GM12864 (cell line): ENCODE data around the gene THRB.

Source experiments
- DNase-seq: peaks from one replicate; pipeline ENCODE4 v3.0.0-alpha.2; 2011; ENCODE audit warnings: low read depth
- H3K4me3 ChIP-seq: 2 replicates; pipeline ENCODE4 v1.5.1; 2011; ENCODE audit warnings: mild to moderate bottlenecking, low read depth, low read length, control low read depth
- TF ChIP-seq, protein P1 (sequence below): IDR thresholded peaks from 2 replicates; pipeline ENCODE4 v1.5.1; 2011; ENCODE audit warnings: low read depth, mild to moderate bottlenecking, moderate library complexity, low read length, control low read depth, inconsistent platforms; ENCODE audit errors: missing control alignments

THRB gene

DNA sequence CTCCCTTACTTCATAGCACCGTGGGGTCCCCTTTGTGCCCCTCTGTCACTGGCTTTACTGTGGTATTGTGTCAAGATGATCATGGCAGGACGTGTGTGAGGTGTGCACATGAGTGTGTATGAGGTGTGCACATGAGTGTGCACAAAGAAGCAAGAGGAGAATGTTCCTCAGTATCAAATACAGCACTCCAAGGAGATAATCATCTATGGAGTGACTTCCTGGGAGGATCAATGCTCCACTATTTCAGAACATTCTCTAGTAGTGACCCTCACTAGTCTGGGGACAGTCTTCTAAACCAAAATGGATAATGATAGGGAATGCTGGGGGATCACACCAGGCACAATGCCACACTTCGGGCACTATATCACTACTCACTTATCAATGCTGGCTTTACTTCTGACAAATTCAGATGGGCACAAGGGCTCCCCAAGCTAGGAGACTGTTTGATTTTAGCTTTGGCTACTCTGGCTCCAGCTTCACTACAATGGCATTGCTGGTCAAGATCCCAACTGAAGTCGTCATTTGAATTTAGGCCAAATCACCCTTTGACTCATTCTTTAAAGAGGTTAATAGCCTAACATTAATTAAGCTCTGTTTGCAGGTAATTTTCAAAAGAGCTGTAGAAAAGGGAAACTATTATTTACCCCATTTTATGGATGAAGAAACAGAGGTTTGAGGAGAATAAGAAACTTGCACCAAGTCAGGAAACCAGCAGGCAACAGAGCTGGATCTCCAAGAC is 124.1 kb downstream of the THRB start:
- no peak for DNase-seq
- H3K4me3 ChIP-seq: no peak overlapping the region
- TF ChIP-seq, protein P1, sequence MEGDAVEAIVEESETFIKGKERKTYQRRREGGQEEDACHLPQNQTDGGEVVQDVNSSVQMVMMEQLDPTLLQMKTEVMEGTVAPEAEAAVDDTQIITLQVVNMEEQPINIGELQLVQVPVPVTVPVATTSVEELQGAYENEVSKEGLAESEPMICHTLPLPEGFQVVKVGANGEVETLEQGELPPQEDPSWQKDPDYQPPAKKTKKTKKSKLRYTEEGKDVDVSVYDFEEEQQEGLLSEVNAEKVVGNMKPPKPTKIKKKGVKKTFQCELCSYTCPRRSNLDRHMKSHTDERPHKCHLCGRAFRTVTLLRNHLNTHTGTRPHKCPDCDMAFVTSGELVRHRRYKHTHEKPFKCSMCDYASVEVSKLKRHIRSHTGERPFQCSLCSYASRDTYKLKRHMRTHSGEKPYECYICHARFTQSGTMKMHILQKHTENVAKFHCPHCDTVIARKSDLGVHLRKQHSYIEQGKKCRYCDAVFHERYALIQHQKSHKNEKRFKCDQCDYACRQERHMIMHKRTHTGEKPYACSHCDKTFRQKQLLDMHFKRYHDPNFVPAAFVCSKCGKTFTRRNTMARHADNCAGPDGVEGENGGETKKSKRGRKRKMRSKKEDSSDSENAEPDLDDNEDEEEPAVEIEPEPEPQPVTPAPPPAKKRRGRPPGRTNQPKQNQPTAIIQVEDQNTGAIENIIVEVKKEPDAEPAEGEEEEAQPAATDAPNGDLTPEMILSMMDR: no peak

DNA sequence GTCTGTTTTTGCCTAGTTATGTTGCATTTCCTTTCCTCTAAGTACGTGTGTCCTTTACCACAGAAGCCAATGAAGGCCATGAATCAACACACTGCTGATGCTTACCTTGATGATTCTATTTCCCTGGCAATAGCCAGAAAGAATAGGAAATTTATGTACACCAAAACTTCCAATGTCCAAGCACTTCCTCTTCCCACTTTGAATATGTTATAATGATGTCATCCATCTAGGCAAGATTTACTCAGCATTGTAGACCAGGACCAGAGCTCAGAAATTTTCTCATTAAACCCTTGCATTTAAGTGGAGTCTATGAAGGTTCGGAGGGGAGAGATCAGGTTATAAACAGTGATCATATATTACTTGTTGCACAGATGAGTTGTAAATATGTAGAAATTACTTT is 126.0 kb downstream of the THRB start:
- TF ChIP-seq, protein P1: no peak
- H3K4me3 ChIP-seq: no peak overlapping the region
- no peak for DNase-seq

DNA sequence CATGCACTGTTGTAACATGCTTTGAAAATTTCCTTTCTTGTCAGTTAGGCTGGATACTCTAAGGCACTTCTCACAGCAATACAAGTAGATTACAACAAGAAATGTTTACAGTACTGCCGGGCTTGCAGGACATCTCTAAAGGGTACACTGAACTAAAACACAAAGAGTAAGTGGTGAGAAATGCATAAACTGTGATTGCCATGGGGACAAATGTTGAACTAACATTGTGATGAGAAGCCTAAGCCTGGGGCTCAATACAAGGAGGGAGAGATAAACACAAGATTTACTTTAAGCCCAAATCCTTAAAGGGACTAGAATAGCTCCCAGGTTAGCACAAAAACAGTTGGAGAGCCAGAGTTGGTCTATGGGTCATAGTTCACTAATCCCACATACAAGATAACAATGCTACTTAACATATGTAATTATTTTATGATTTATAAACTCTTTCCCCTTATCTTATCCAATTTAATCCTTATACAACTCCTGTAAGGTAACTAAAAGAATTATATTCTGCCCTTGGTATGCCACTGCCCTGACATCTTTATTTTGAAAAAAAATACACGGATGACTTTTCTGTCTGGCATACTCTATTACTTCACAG is 126.9 kb downstream of the THRB start:
- DNase-seq: no peak

GRCh38 chr3:24367216-24367615 is 127.4 kb downstream of the THRB start:
- TF ChIP-seq, protein P1: no peak
- H3K4me3 ChIP-seq: no peak overlapping the region
- no peak for DNase-seq

More for the DNA sequence above, 126.9 kb downstream of the THRB start:
- TF ChIP-seq, protein P1: no peak
- H3K4me3 ChIP-seq: no peak overlapping the region

- TF ChIP-seq, protein P1: no peak
- no peak for DNase-seq
- no peak overlapping the region for H3K4me3 ChIP-seq
These were observed 129.5 kb downstream of the THRB start for GRCh38 chr3:24365168-24365567.

GRCh38 chr3:24364359-24364758 is 130.3 kb downstream of the THRB start:
- DNase-seq: no peak
- H3K4me3 ChIP-seq: no peak overlapping the region
- TF ChIP-seq, protein P1: no peak

DNA sequence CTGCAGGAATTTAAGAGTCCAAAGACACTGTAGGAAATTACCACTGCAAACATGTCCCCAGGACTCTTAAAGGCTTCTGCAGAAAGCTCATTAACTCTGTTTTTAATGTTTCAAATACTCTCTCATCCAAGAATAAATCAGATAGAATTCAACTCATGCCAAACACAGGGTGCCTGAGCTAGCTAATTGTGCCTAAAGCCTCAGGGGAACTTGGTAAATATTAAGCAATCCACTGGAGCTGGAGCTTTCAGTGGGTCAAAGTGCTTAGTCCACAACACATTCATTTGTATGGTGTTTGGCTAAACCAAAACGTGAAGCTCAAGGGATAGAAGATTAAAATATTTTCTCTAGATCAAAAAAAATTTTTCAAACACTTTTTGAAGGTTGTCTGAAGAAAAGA is 131.4 kb downstream of the THRB start:
- TF ChIP-seq, protein P1: no peak
- no peak for DNase-seq
- no peak overlapping the region for H3K4me3 ChIP-seq
